ENCODE results near the gene GDI1.

GDI1 gene

GRCh38 chrX:154468217-154468616, 31.3 kb downstream of the GDI1 start:
- Histone ChIP-seq H3K36me3 (ENCODE audit: control insufficient read depth in 2 of 2, insufficient read depth in 2 of 2, low read length in 2 of 2) (peaks cover 0 to 23% of the 10 kb centered on the region in 2 donors), H3K27me3 (ENCODE audit: control insufficient read depth in 2 of 2, insufficient read depth in 2 of 2, low read length in 2 of 2) (no peaks in the 10 kb centered on the region), H3K4me1 (ENCODE audit: control insufficient read depth in 2 of 2, insufficient read depth in 2 of 2, low read length in 2 of 2) (peaks cover 0 to 2% of the 10 kb centered on the region in 2 donors), H3K9me3 (ENCODE audit: control insufficient read depth in 2 of 2, low read length in 2 of 2) (no peaks in the 10 kb centered on the region), H3K4me3 (ENCODE audit: low read length in 2 of 2) (no peak overlapping the region), H3K27ac (ENCODE audit: low read depth in 2 of 2, low read length in 2 of 2) (no peak overlapping the region), H3K9ac (ENCODE audit: low read depth in 1 of 2, low read length in 2 of 2) (no peak overlapping the region)

DNA sequence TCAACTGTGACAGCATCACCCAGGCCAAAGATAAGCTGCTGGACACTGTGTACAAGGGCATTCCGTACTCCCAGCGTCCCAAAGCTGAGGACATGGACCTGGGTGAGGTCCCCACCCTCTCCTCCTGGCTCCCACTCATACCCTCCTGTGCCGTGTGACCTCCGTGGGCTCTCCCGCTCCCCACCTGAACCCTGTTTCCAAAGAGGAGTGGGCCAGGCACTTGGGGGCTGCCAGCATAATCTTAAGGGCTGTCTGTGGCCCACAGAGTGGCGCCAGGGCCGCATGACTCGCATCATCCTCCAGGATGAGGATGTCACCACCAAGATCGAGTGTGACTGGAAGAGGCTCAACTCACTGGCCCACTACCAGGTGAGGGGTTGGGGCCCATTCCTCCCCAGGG, 32.2 kb downstream of the GDI1 start:
- H3K36me3 ChIP-seq (ENCODE audit: control insufficient read depth in 2 of 2, insufficient read depth in 2 of 2, low read length in 2 of 2) = peaks cover 0 to 26% of the 10 kb centered on the region in 2 donors
- H3K4me3 ChIP-seq (ENCODE audit: low read length in 2 of 2) = no peak overlapping the region
- H3K27ac ChIP-seq (ENCODE audit: low read depth in 2 of 2, low read length in 2 of 2) = no peak overlapping the region
- peaks cover 0 to 2% of the 10 kb centered on the region in 2 donors for H3K4me1 ChIP-seq (ENCODE audit: control insufficient read depth in 2 of 2, insufficient read depth in 2 of 2, low read length in 2 of 2)
- H3K27me3 ChIP-seq (ENCODE audit: control insufficient read depth in 2 of 2, insufficient read depth in 2 of 2, low read length in 2 of 2) = peaks cover 0 to 4% of the 10 kb centered on the region in 2 donors
- no peaks in the 10 kb centered on the region for H3K9me3 ChIP-seq (ENCODE audit: control insufficient read depth in 2 of 2, low read length in 2 of 2)
- H3K9ac ChIP-seq (ENCODE audit: low read depth in 1 of 2, low read length in 2 of 2) = no peak overlapping the region

DNA sequence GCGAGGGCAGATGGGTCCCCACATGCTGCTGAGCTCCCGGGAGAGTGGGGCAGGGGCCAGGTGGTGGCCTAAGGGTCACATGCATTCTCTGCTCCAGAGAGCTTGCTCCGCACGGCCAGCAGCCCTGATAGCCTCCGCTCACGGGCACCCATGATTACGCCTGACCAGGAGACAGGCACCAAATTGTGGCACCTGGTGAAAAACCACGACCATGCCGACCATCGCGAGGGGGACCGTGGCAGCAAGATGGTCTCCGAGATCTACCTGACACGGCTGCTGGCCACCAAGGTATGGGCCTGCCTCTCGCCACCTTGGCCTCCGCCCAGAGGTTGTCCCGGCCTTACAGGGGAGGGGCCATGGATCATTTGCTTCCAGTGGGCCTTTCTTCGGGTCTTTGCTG, 32.9 kb downstream of the GDI1 start:
- H3K27me3 ChIP-seq (ENCODE audit: control insufficient read depth in 2 of 2, insufficient read depth in 2 of 2, low read length in 2 of 2) = peaks cover 0 to 4% of the 10 kb centered on the region in 2 donors
- peaks cover 0 to 2% of the 10 kb centered on the region in 2 donors for H3K4me1 ChIP-seq (ENCODE audit: control insufficient read depth in 2 of 2, insufficient read depth in 2 of 2, low read length in 2 of 2)
- H3K36me3 ChIP-seq (ENCODE audit: control insufficient read depth in 2 of 2, insufficient read depth in 2 of 2, low read length in 2 of 2) = peaks cover 0 to 21% of the 10 kb centered on the region in 2 donors
- H3K4me3 ChIP-seq (ENCODE audit: low read length in 2 of 2) = no peak overlapping the region
- no peak overlapping the region for H3K27ac ChIP-seq (ENCODE audit: low read depth in 2 of 2, low read length in 2 of 2)
- H3K9me3 ChIP-seq (ENCODE audit: control insufficient read depth in 2 of 2, low read length in 2 of 2) = no peaks in the 10 kb centered on the region
- H3K9ac ChIP-seq (ENCODE audit: low read depth in 1 of 2, low read length in 2 of 2) = no peak overlapping the region

GRCh38 chrX:154470434-154470833, 33.5 kb downstream of the GDI1 start:
- H3K4me1 ChIP-seq (ENCODE audit: control insufficient read depth in 2 of 2, insufficient read depth in 2 of 2, low read length in 2 of 2) = peaks cover 0 to 2% of the 10 kb centered on the region in 2 donors
- H3K27ac ChIP-seq (ENCODE audit: low read depth in 2 of 2, low read length in 2 of 2) = no peak overlapping the region
- no peak overlapping the region for H3K4me3 ChIP-seq (ENCODE audit: low read length in 2 of 2)
- peaks cover 0 to 21% of the 10 kb centered on the region in 2 donors for H3K36me3 ChIP-seq (ENCODE audit: control insufficient read depth in 2 of 2, insufficient read depth in 2 of 2, low read length in 2 of 2)
- peaks cover 0 to 4% of the 10 kb centered on the region in 2 donors for H3K27me3 ChIP-seq (ENCODE audit: control insufficient read depth in 2 of 2, insufficient read depth in 2 of 2, low read length in 2 of 2)
- no peaks in the 10 kb centered on the region for H3K9me3 ChIP-seq (ENCODE audit: control insufficient read depth in 2 of 2, low read length in 2 of 2)
- no peak overlapping the region for H3K9ac ChIP-seq (ENCODE audit: low read depth in 1 of 2, low read length in 2 of 2)

DNA sequence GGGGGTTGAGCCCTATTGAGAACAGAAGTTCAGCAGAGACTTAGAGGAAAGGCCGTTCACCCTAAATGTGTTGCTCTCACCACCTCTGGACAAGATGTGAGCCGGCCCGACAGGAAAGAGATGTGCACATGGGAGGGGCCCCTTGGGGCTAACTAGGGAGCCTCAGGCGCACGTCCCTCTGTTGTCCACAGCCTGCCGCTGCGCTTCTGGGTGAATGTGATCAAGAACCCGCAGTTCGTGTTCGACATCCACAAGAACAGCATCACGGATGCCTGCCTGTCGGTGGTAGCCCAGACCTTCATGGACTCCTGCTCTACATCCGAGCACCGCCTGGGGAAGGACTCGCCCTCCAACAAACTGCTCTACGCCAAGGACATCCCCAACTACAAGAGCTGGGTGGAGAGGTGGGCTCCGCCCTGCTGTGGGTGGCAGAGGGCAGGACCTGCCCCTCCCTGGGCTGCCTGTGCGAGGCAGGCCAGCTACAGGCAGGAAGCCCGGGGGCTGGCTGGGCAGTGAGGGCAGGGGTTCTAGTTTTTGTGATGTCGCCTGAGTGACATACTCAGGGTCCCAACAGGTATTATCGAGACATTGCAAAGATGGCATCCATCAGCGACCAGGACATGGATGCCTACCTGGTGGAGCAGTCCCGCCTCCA, 34.1 kb downstream of the GDI1 start:
- H3K9ac ChIP-seq (ENCODE audit: low read depth in 1 of 2, low read length in 2 of 2) = no peak overlapping the region
- H3K27me3 ChIP-seq (ENCODE audit: control insufficient read depth in 2 of 2, insufficient read depth in 2 of 2, low read length in 2 of 2) = peaks cover 0 to 4% of the 10 kb centered on the region in 2 donors
- no peaks in the 10 kb centered on the region for H3K9me3 ChIP-seq (ENCODE audit: control insufficient read depth in 2 of 2, low read length in 2 of 2)
- H3K36me3 ChIP-seq (ENCODE audit: control insufficient read depth in 2 of 2, insufficient read depth in 2 of 2, low read length in 2 of 2) = peaks cover 0 to 21% of the 10 kb centered on the region in 2 donors
- peaks cover 0 to 2% of the 10 kb centered on the region in 2 donors for H3K4me1 ChIP-seq (ENCODE audit: control insufficient read depth in 2 of 2, insufficient read depth in 2 of 2, low read length in 2 of 2)
- H3K4me3 ChIP-seq (ENCODE audit: low read length in 2 of 2) = no peak overlapping the region
- H3K27ac ChIP-seq (ENCODE audit: low read depth in 2 of 2, low read length in 2 of 2) = no peak overlapping the region

DNA sequence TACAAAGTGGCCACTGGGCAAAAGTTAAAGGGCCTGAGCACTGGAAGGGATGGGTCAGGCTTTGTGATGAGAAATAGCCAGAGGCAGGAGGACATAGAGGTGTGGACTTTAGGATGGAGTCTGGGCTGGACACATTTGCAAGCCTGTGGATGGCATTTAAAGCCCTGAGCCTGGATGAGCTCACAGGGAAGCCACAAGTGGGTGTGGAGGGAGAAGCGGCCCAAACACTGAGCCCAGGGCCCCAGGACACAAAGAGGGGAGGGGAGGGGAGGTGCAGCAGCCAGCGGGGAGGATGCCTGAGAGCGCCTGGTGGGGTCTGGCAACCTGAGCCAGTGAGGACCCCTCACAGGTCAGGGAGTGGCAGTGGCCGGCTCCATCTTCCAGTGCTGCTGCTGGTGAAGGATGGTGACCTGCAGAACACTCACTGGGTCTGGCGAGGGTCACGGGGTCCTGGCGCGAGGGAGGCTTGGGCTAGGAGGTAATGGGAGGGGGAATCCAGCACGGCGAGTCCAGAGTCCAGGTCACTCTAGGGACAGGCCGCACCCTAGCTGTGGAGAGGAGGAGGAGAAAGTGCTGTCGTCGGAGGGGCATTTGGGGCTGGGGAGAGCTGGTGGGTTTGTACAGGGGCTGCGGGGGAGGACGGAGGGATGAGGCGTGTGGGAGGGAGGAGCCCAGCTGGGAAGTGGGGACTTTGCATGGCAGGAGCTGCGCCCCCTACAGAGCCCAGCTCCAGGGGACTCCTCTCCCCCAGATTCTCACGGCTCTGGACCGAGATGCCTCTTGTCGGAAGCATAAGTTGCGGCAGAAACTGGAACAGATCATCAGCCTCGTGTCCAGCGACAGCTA, 35.1 kb downstream of the GDI1 start:
- Histone ChIP-seq H3K4me3 (ENCODE audit: low read length in 2 of 2) (no peak overlapping the region), H3K27ac (ENCODE audit: low read depth in 2 of 2, low read length in 2 of 2) (no peak overlapping the region), H3K27me3 (ENCODE audit: control insufficient read depth in 2 of 2, insufficient read depth in 2 of 2, low read length in 2 of 2) (peaks cover 0 to 4% of the 10 kb centered on the region in 2 donors), H3K36me3 (ENCODE audit: control insufficient read depth in 2 of 2, insufficient read depth in 2 of 2, low read length in 2 of 2) (peaks cover 0 to 21% of the 10 kb centered on the region in 2 donors), H3K9me3 (ENCODE audit: control insufficient read depth in 2 of 2, low read length in 2 of 2) (no peaks in the 10 kb centered on the region), H3K4me1 (ENCODE audit: control insufficient read depth in 2 of 2, insufficient read depth in 2 of 2, low read length in 2 of 2) (peaks cover 0 to 2% of the 10 kb centered on the region in 2 donors), H3K9ac (ENCODE audit: low read depth in 1 of 2, low read length in 2 of 2) (no peak overlapping the region)

DNA sequence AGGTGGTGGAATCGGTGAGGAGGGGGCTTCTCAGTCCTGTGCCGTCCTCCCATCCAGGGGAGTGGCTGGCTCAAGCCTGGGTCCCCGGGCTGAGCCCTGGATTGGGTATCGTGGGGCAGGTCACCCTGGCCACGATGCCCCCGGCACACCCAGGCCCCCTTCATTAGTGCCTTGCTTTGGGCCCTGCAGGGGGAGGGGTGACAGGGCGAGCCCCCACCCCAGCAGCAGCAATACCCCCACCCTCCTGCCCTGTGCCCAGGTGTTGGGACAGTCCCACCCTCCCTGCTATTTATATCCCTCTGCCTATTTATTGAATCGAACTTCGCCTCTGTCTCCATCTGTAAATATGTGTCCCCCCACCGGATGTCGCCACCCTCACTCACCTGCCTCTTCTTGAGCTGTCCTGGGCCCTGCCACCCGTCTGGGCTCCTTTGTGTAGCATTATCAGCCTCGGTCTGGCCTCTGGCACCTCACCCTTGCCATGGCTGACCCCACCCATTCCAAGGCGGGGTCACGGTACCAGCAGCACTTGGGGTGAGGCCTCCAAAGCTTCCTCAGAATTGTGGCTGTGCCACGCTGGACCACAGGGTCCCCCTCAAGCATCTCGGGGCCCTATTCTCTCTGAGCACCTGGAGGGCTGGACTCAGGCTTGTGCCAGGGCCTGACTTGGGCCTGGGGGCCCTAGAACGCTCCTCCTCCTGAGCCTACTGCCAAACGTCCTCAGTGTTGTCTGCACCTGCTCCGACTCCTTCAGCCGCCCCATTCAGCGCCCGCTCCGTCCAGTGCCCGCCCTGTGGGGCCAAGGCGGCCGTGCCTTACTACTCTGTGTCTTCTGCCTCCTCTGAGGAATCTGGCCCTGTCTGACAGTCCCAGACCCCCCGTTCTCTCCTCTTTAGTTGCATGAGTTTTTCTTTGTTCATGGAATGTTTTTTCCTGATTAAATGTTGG, 36.0 kb downstream of the GDI1 start:
- no peak overlapping the region for H3K27ac ChIP-seq (ENCODE audit: low read depth in 2 of 2, low read length in 2 of 2)
- peaks cover 0 to 21% of the 10 kb centered on the region in 2 donors for H3K36me3 ChIP-seq (ENCODE audit: control insufficient read depth in 2 of 2, insufficient read depth in 2 of 2, low read length in 2 of 2)
- no peaks in the 10 kb centered on the region for H3K9me3 ChIP-seq (ENCODE audit: control insufficient read depth in 2 of 2, low read length in 2 of 2)
- peaks cover 0 to 3% of the 10 kb centered on the region in 2 donors for H3K4me1 ChIP-seq (ENCODE audit: control insufficient read depth in 2 of 2, insufficient read depth in 2 of 2, low read length in 2 of 2)
- no peak overlapping the region for H3K4me3 ChIP-seq (ENCODE audit: low read length in 2 of 2)
- H3K9ac ChIP-seq (ENCODE audit: low read depth in 1 of 2, low read length in 2 of 2) = no peak overlapping the region
- H3K27me3 ChIP-seq (ENCODE audit: control insufficient read depth in 2 of 2, insufficient read depth in 2 of 2, low read length in 2 of 2) = peaks cover 0 to 4% of the 10 kb centered on the region in 2 donors

DNA sequence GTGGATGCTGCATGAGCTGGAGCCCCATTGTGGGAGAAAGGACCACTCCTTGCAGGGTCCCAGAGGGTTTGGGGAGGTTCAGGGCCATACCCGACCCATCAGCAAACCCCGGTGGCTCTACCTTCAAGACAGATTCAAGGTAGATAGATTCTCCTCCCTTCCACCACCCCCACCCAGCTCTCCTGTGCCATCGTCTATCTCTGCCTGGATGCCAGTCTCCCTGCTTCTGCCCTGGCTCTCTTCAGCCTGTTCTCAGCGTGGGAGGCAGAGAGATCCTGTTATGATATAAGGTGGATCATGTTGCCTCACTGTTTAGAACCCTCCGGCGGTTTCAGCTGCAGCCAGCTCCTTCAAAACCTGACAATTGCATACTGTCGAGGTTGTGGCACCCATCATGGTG, 36.7 kb downstream of the GDI1 start:
- Histone ChIP-seq H3K9ac (ENCODE audit: low read depth in 1 of 2, low read length in 2 of 2) (no peak overlapping the region), H3K36me3 (ENCODE audit: control insufficient read depth in 2 of 2, insufficient read depth in 2 of 2, low read length in 2 of 2) (peaks cover 0 to 18% of the 10 kb centered on the region in 2 donors), H3K27me3 (ENCODE audit: control insufficient read depth in 2 of 2, insufficient read depth in 2 of 2, low read length in 2 of 2) (peaks cover 0 to 4% of the 10 kb centered on the region in 2 donors), H3K4me3 (ENCODE audit: low read length in 2 of 2) (no peak overlapping the region), H3K4me1 (ENCODE audit: control insufficient read depth in 2 of 2, insufficient read depth in 2 of 2, low read length in 2 of 2) (peaks cover 0 to 7% of the 10 kb centered on the region in 2 donors), H3K9me3 (ENCODE audit: control insufficient read depth in 2 of 2, low read length in 2 of 2) (no peaks in the 10 kb centered on the region), H3K27ac (ENCODE audit: low read depth in 2 of 2, low read length in 2 of 2) (no peak overlapping the region)

GRCh38 chrX:154476821-154477220, 39.9 kb downstream of the GDI1 start:
- Histone ChIP-seq H3K9me3 (ENCODE audit: control insufficient read depth in 2 of 2, low read length in 2 of 2) (no peaks in the 10 kb centered on the region), H3K36me3 (ENCODE audit: control insufficient read depth in 2 of 2, insufficient read depth in 2 of 2, low read length in 2 of 2) (peaks cover 0 to 3% of the 10 kb centered on the region in 2 donors), H3K4me1 (ENCODE audit: control insufficient read depth in 2 of 2, insufficient read depth in 2 of 2, low read length in 2 of 2) (peaks cover 4 to 7% of the 10 kb centered on the region in 2 donors), H3K27ac (ENCODE audit: low read depth in 2 of 2, low read length in 2 of 2) (no peak overlapping the region), H3K9ac (ENCODE audit: low read depth in 1 of 2, low read length in 2 of 2) (no peak overlapping the region), H3K27me3 (ENCODE audit: control insufficient read depth in 2 of 2, insufficient read depth in 2 of 2, low read length in 2 of 2) (peaks cover 0 to 4% of the 10 kb centered on the region in 2 donors), H3K4me3 (ENCODE audit: low read length in 2 of 2) (no peak overlapping the region)
